ENCODE results near the gene PWP1. TPM values are rescaled to one million over a fixed set of nuclear protein-coding genes. Genes with fewer than 3 reads are reported as not detected.

Gene PWP1
- total and polyA plus RNA-seq, 2 of the 4 experiments (the other 2 are of a cell fraction) = 143 to 179 TPM

DNA sequence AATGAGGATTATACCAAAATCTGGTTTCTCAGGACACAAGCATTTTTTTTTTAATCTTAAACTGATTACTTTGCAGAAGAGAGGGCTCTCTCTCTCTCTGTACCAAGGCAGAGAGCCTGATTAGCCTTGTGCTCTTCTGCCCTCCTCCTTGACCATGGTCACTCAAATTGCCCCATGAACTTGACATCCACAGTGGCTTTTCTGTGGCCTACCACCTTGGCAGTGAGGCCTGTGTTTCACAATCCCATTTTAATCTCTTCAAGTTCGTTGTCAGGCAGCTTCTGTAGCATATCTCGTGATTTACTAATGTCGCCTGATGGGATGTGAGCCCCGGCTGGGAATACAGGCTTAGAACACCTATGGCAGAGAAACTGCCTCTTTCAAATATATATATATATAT lies 30.7 kb upstream of the PWP1 start:
- Histone ChIP-seq H2BK5ac (ENCODE audit: low read depth, low read length, poor library complexity, severe bottlenecking) (no peak overlapping the region), H3K4me2 (ENCODE audit: low read depth, low read length) (no peak overlapping the region)
- BruUV-seq (replicated peaks) = no TSS peak

More for the DNA sequence above, 30.7 kb upstream of the PWP1 start:
- dilution Hi-C loops (cut with HindIII; ENCODE audit: low sequenced_read_pairs, unreplicated experiment) (no loop called here), in situ Hi-C loops (cut with MboI; ENCODE audit: low sequenced_read_pairs) (no loop called here), intact Hi-C loops (cut with micrococcal nuclease) (no loop called here)
- Histone ChIP-seq H4K20me1 (ENCODE audit: insufficient read depth, low read length) (no peaks in the 10 kb centered on the region), H3K23ac (ENCODE audit: low read depth, low read length) (no peak overlapping the region), H2AFZ (replicated peaks; ENCODE audit: low read length, poor library complexity) (no peak overlapping the region), H3K4me3 (ENCODE audit: insufficient read depth, low read depth, low read length) (no peak overlapping the region), H2BK20ac (ENCODE audit: low read depth, low read length) (no peak overlapping the region), H3K14ac (replicated peaks; ENCODE audit: low read depth, low read length) (no peak overlapping the region), H3K56ac (ENCODE audit: extremely low read depth, insufficient read depth, low read length) (no peak overlapping the region), H3K4ac (ENCODE audit: low read depth, low read length) (no peak overlapping the region), H2BK15ac (ENCODE audit: low read depth, low read length) (no peak overlapping the region), H3K9me1 (ENCODE audit: insufficient read depth, low read length) (no peaks in the 10 kb centered on the region), H3K27me3 (ENCODE audit: control insufficient read depth, insufficient read depth, low read length) (no peaks in the 10 kb centered on the region), H3K36me3 (ENCODE audit: control insufficient read depth, insufficient read depth, low read length) (no peaks in the 10 kb centered on the region), H3K79me1 (ENCODE audit: low read depth in 1 of 2, low read length in 2 of 2) (no peaks in the 10 kb centered on the region), H3K9me3 (ENCODE audit: control insufficient read depth, insufficient read depth, low read length) (no peaks in the 10 kb centered on the region), H2AK9ac (replicated peaks; ENCODE audit: low read depth, low read length, poor library complexity) (no peak overlapping the region), H2AK5ac (ENCODE audit: low read depth, low read length) (no peak overlapping the region), H3K27ac (ENCODE audit: insufficient read depth, low read length) (no peak overlapping the region), H2BK120ac (ENCODE audit: low read depth, low read length) (no peak overlapping the region), H4K91ac (ENCODE audit: insufficient read depth, low read depth, low read length) (no peak overlapping the region), H3K9ac (ENCODE audit: low read depth, low read length) (no peak overlapping the region), H4K5ac (ENCODE audit: low read depth, low read length) (no peak overlapping the region), H4K8ac (ENCODE audit: low read depth in 2 of 2, low read length in 2 of 2) (no peak overlapping the region), H3K4me1 (ENCODE audit: control insufficient read depth, insufficient read depth, low read length) (no peaks in the 10 kb centered on the region), H3K18ac (ENCODE audit: low read depth, low read length) (no peak overlapping the region)
- TF ChIP-seq ELK1 (IDR thresholded peaks at IDR 0.05; ENCODE audit: borderline replicate concordance, low read depth, low read length) = no peak
- TF ChIP-seq NFE2L2 (IDR thresholded peaks at IDR 0.05; ENCODE audit: low read depth, low read length) = no peak
- TF ChIP-seq RAD21 (IDR thresholded peaks at IDR 0.05; ENCODE audit: low read length) = no peak
- TF ChIP-seq MXI1 (IDR thresholded peaks at IDR 0.05; ENCODE audit: borderline replicate concordance, low read depth, low read length) = no peak
- TF ChIP-seq RFX5 (IDR thresholded peaks at IDR 0.05; ENCODE audit: low read depth, low read length) = no peak
- no peak for TF ChIP-seq BHLHE40 (IDR thresholded peaks at IDR 0.05; ENCODE audit: low read depth, low read length)
- no peak for TF ChIP-seq FOS (IDR thresholded peaks at IDR 0.05; ENCODE audit: low read depth, low read length)
- no peak for TF ChIP-seq SMC3 (IDR thresholded peaks at IDR 0.05; ENCODE audit: low read depth, low read length)
- no peak for TF ChIP-seq POLR2A (IDR thresholded peaks at IDR 0.05; ENCODE audit: low read depth, low read length)
- TF ChIP-seq CEBPB (IDR thresholded peaks at IDR 0.05; ENCODE audit: low read depth, low read length) = no peak
- no peak for TF ChIP-seq CTCF (conservative IDR thresholded peaks at IDR 0.05; ENCODE audit: low read depth, low read length)
- TF ChIP-seq MAZ (IDR thresholded peaks at IDR 0.05; ENCODE audit: borderline replicate concordance, low read depth, low read length) = no peak
- DNase-seq (no peak), ATAC-seq (ENCODE audit: low read depth) (no peak)
- ChIA-PET POLR2A (ENCODE audit: unreplicated experiment) (no interaction called here), CTCF (interaction anchor here (0.9 kb wide), 1 partner anchor 16 kb away, joined by 3 read pairs; no protein-coding TSS in a partner anchor)
- no CpG with 5 or more reads among the region's 4 CpGs for WGBS, 2 experiments (ENCODE audit: extremely low coverage in 2 of 2, insufficient read length in 1 of 2)

Data from IMR-90 (cell line).